ENCODE data around the gene SLC31A2. TPM values are rescaled to one million over a fixed set of nuclear protein-coding genes. Genes with fewer than 3 reads are reported as not detected.

Gene SLC31A2
- total RNA-seq, 2 donors from 2014 or later = 9.5 to 19.5 TPM

DNA sequence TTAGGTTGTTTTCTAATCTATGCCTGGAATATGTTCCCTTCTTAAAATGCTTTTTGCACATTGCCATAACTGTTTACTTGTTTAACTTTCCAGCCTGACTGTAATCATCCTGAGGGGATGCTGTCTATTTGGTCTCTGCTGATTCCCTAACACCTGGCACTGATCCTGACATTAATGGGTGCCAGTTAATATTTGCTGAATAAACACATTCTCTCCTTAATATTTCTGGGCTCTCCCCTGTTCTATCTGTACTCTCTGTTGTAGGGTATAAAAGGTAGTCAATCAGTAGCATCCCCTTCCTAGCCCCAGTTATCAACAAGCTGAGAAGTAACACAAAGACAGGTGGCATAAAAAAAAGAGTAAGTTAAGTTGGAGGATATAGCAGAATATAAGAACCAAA, 21.3 kb upstream of the SLC31A2 start:
- no peaks in the 10 kb centered on the region for H3K9me3 ChIP-seq
- no peak overlapping the region for H3K27ac ChIP-seq

DNA sequence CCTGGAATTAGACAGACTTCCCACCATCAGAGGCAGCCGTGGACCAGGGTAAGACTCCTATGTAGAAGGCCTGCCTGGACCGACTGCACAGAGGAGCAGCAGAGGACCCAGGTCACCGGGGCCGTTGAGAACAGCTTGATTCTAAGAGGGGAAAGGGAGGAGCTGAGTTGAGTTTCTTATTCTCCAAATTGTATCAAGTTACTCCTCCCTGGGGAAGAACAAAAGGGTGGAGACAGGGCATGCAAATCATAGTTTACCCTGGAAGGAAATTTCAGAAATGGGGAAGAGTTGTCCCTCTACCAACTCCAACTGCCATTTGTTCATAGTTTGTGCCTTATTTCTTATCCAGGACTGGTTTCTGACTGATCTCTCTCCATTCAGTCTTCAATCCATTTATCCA, 20.9 kb upstream of the SLC31A2 start:
- H3K4me1 ChIP-seq = peaks cover 0 to 7% of the 10 kb centered on the region in 2 donors
- H3K27me3 ChIP-seq = no peaks in the 10 kb centered on the region
- TF ChIP-seq, protein P1, sequence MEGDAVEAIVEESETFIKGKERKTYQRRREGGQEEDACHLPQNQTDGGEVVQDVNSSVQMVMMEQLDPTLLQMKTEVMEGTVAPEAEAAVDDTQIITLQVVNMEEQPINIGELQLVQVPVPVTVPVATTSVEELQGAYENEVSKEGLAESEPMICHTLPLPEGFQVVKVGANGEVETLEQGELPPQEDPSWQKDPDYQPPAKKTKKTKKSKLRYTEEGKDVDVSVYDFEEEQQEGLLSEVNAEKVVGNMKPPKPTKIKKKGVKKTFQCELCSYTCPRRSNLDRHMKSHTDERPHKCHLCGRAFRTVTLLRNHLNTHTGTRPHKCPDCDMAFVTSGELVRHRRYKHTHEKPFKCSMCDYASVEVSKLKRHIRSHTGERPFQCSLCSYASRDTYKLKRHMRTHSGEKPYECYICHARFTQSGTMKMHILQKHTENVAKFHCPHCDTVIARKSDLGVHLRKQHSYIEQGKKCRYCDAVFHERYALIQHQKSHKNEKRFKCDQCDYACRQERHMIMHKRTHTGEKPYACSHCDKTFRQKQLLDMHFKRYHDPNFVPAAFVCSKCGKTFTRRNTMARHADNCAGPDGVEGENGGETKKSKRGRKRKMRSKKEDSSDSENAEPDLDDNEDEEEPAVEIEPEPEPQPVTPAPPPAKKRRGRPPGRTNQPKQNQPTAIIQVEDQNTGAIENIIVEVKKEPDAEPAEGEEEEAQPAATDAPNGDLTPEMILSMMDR (IDR thresholded peaks at IDR 0.05) = no peak
- no peaks in the 10 kb centered on the region for H3K36me3 ChIP-seq
- H3K9me3 ChIP-seq = no peaks in the 10 kb centered on the region
- no peak overlapping the region for H3K27ac ChIP-seq
- DNase-seq (ENCODE audit: low spot score) = no peak
- H3K4me3 ChIP-seq = no peak overlapping the region

More for the DNA sequence above, 21.3 kb upstream of the SLC31A2 start:
- TF ChIP-seq, protein P1 (IDR thresholded peaks at IDR 0.05) = no peak
- Histone ChIP-seq H3K27me3 (no peaks in the 10 kb centered on the region), H3K4me1 (peaks cover 0 to 7% of the 10 kb centered on the region in 2 donors), H3K4me3 (no peak overlapping the region), H3K36me3 (no peaks in the 10 kb centered on the region)
- DNase-seq (ENCODE audit: low spot score) = no peak

DNA sequence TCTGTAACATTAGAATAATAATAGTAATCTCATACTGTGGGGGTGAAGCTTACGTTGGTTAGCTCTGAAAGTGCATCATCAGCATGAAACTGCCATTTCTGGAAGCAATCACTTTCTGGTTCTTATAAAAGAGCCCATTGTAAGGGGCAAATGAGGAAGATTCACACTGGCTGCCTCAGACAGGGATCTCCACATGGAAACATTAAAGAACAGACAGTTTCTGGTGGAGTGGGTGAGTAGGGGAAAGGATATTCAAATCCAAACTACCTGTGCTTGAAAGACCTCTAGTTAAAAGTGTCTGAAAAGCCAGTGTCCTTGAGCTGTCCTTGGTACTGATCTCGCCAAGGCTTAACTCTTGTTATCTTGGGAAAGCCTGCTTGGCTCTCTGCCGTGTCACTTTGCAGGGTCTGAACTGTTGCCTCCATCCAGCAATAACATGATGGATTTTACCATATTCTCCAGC, 19.1 kb upstream of the SLC31A2 start:
- TF ChIP-seq, protein P1 (IDR thresholded peaks at IDR 0.05) = no peak
- H3K36me3 ChIP-seq = no peaks in the 10 kb centered on the region
- no peak overlapping the region for H3K27ac ChIP-seq
- no peaks in the 10 kb centered on the region for H3K27me3 ChIP-seq
- peaks cover 0 to 7% of the 10 kb centered on the region in 2 donors for H3K4me1 ChIP-seq
- no peak overlapping the region for H3K4me3 ChIP-seq
- DNase-seq (ENCODE audit: low spot score) = no peak
- H3K9me3 ChIP-seq = no peaks in the 10 kb centered on the region

DNA sequence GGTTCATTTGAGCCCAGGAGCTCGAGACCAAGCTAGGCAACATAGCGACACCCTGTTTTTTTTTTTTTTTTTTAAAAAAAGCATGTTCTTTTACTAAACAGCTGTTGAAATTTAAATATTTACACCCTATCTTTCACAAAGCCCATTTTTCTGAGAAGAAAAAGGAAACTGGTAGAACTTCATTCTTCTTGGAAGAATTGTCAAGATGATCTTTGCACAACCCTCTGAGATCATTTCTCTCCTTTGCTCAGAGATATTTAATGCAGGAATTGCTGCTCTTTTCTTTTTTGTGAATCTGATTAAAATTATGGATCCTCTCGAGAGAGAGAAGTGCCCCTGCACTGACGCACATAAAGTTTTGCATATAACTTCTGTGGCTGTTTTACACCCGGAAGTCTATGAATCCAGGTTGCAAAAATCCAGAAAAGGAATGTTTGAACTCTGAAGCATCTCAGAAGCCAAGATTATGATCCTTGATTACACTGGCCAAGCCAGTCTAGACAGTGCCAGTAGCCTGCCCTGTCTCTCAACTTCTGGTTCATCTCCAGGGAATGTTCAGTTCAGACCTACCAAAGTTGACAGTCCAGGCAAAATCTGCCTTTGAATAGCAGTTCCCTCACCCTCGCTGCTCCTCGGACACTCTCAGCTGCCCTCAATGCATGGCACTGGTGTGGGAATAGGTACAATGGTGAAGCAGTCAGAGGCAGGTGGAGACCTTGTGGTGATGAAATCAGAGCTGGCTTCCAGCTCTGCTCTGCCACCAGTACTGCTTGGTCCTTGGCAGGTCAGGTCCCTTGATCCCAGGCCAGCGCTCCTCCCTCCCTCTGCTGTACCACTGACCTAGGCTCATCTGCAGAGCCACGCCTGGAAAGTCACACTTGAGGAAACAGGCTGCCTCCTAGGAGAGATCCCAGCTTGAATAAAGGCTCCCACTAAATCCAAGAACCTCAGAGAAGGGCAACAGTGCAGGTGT, 13.3 kb upstream of the SLC31A2 start:
- no peaks in the 10 kb centered on the region for H3K9me3 ChIP-seq
- no peak for DNase-seq (ENCODE audit: low spot score)
- no peaks in the 10 kb centered on the region for H3K27me3 ChIP-seq
- H3K36me3 ChIP-seq = no peaks in the 10 kb centered on the region
- TF ChIP-seq, protein P1 (IDR thresholded peaks at IDR 0.05) = no peak
- H3K27ac ChIP-seq = no peak overlapping the region
- H3K4me1 ChIP-seq = no peaks in the 10 kb centered on the region
- H3K4me3 ChIP-seq = no peak overlapping the region

DNA sequence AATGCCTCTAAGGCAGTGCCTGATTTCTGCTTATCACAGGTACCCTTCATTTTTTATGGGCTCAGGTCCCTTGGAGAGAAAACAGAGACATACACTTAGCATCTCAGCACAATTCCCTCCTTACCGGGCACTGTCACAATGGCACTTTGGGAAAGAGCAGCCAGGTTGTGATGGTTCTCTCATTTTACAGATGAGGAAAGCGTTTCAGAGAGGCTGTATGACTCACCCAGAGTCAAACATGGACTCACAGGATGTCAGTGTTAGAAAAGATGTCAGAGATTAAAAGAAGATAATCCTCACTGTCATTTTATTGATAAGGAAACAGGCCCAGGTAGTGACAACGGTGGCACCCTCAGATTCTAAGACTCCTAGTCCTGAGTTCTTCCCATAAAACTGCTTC, 12.0 kb upstream of the SLC31A2 start:
- no peak overlapping the region for H3K4me3 ChIP-seq
- no peaks in the 10 kb centered on the region for H3K27me3 ChIP-seq
- DNase-seq (ENCODE audit: low spot score) = no peak
- TF ChIP-seq, protein P1 (IDR thresholded peaks at IDR 0.05) = no peak
- no peaks in the 10 kb centered on the region for H3K36me3 ChIP-seq
- H3K4me1 ChIP-seq = no peaks in the 10 kb centered on the region
- no peak overlapping the region for H3K27ac ChIP-seq
- H3K9me3 ChIP-seq = no peaks in the 10 kb centered on the region

Data from right atrium auricular region (tissue), 2 donors.